Common myeloid progenitor, CD34-positive (primary cell): ENCODE results near the gene TMED5.
"Not testable (repeated sequence)": the region's sequence is repeated elsewhere in the genome, so short reads cannot be mapped to it uniquely, and the experiment has no call there.

ENCODE experiments used
- CTCF ChIA-PET: fragments of 350-600 bp; sonication (Branson Sonifier 250); formaldehyde crosslinking; loops from one replicate; lab custom pipeline; 2021; ENCODE audit warnings: antibody characterized with exemption; lab: Charles Lee
- POLR2A ChIA-PET: fragments of 350-600 bp; sonication (Branson Sonifier 250); formaldehyde crosslinking; loops from one replicate; lab custom pipeline; 2021; ENCODE audit warnings: antibody characterized with exemption; lab: Charles Lee
- DNase-seq, 3 donors: peaks; one replicate each; pipeline versions ENCODE4 v3.0.0 to v3.0.0-alpha.2; 2013
- H3K27ac ChIP-seq, 2 experiments: 1 replicate in 1 of 2; 2 replicates in 1 of 2; pipeline ENCODE4 v1.7.0; 2013; ENCODE audit warnings: inconsistent platforms in 2 of 2, low read length in 2 of 2, mild to moderate bottlenecking in 2 of 2, low read depth in 1 of 2, moderate library complexity in 1 of 2; ENCODE audit not compliant: severe bottlenecking in 2 of 2, insufficient read depth in 1 of 2, poor library complexity in 1 of 2
- H3K27me3 ChIP-seq, 5 experiments: replicated peaks in 2 of 5; 1 replicate in 3 of 5; 2 replicates in 2 of 5; pipeline versions ENCODE4 v1.6.1 to v1.7.0; 2013; ENCODE audit warnings: low read length in 4 of 5, mild to moderate bottlenecking in 2 of 5, moderate library complexity in 2 of 5, inconsistent platforms in 1 of 5; ENCODE audit not compliant: insufficient read depth in 5 of 5, control insufficient read depth in 4 of 5
- H3K36me3 ChIP-seq, 4 experiments: 1 replicate in 2 of 4; 2 replicates in 2 of 4; pipeline versions ENCODE4 v1.6.1 to v1.7.0; 2013; ENCODE audit warnings: low read length in 3 of 4, control low read depth in 1 of 4, mild to moderate bottlenecking in 1 of 4; ENCODE audit not compliant: control insufficient read depth in 4 of 4, insufficient read depth in 4 of 4
- H3K4me1 ChIP-seq, 4 experiments: 1 replicate in 3 of 4; 2 replicates in 1 of 4; pipeline versions ENCODE4 v1.6.1 to v1.7.1; 2013; ENCODE audit warnings: low read length in 3 of 4, mild to moderate bottlenecking in 3 of 4, control low read depth in 1 of 4, inconsistent platforms in 1 of 4, moderate library complexity in 1 of 4; ENCODE audit not compliant: control insufficient read depth in 4 of 4, insufficient read depth in 4 of 4; ENCODE audit errors: control extremely low read depth in 1 of 4
- H3K4me3 ChIP-seq, 7 experiments: 1 replicate in 4 of 7; 2 replicates in 3 of 7; pipeline versions ENCODE4 v1.5.1 to v1.7.0; 2013; ENCODE audit warnings: mild to moderate bottlenecking in 7 of 7, low read length in 6 of 7, moderate library complexity in 6 of 7, inconsistent platforms in 2 of 7, low read depth in 2 of 7, control low read depth in 1 of 7; ENCODE audit not compliant: insufficient read depth in 4 of 7, control insufficient read depth in 1 of 7; ENCODE audit errors: extremely low read depth in 1 of 7
- H3K9me3 ChIP-seq, 5 experiments: 1 replicate in 4 of 5; 2 replicates in 1 of 5; pipeline versions ENCODE4 v1.6.1 to v1.7.1; 2013; ENCODE audit warnings: low read length in 4 of 5, mild to moderate bottlenecking in 2 of 5, inconsistent platforms in 1 of 5, low read depth in 1 of 5, moderate library complexity in 1 of 5; ENCODE audit not compliant: control insufficient read depth in 4 of 5, insufficient read depth in 2 of 5; ENCODE audit errors: control extremely low read depth in 1 of 5
- WGBS: methylation state at CpG from one replicate; pipeline ENCODE4 v1.1.5; 2013; ENCODE audit not compliant: insufficient coverage; 5-methylcytosine and 5-hydroxymethylcytosine counted together

The TMED5 gene

DNA sequence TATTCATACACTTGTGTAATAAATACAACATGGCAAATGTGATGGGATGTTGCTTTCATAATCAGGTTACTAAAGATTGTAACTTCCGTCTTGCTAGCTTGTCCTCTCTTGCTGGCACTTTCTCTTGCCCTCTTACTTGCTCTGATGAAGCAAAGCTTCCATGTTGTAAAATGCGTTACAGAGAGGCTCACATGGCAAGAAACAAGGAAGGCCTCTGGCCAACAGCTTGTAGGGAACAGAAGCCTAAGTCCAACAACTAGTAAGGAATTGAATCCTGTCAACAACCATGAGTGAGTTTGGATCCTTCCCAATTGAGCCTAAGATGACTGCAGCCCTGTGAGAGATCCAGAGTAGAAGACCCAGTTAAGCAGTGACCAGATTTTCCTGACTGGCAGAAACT lies 15.4 kb downstream of the TMED5 start:
- Histone ChIP-seq H3K27ac (no peak overlapping the region), H3K9me3 (peaks cover 0 to 13% (median 0%) of the 10 kb centered on the region in 5 experiments), H3K4me1 (peaks cover 0 to 2% (median 1%) of the 10 kb centered on the region in 4 experiments), H3K36me3 (peaks cover 0 to 10% (median 2%) of the 10 kb centered on the region in 4 experiments), H3K27me3 (no peaks in the 10 kb centered on the region), H3K4me3 (no peak overlapping the region)
- no peak for DNase-seq
- ChIA-PET CTCF (interaction anchor here (1.2 to 1.7 kb wide), 2 partner anchors 8 to 15 kb away, joined by 3 to 6 read pairs; no protein-coding TSS in a partner anchor), POLR2A (interaction anchor here (0.6 kb wide), 1 partner anchor 267 kb away, joined by 3 read pairs; no protein-coding TSS in a partner anchor)
- 100% methylated on average over 2 of the region's 2 CpGs for WGBS

DNA sequence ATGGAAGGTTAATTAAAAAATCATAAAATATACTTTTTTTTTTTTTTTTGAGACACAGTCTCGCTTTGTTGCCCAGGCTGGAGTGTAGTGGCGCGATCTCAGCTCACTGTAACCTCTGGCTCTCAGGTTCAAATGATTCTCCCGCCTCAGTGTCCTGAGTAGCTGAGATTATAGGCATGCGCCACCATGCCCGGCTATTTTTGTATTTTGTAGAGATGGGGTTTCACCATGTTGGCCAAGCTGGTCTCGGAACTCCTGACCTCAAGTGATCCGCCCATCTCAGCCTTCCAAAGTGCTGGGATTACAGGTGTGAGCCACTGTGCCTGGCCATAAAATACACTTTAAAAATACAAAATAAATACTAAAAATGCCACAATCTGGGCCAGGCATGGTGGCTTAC lies 16.9 kb downstream of the TMED5 start:
- H3K27me3 ChIP-seq, H3K27ac ChIP-seq, H3K4me3 ChIP-seq, DNase-seq, POLR2A ChIA-PET: not testable (repeated sequence)
- H3K4me1 ChIP-seq: peaks cover 0 to 11% (median 9%) of the 10 kb centered on the region in 4 experiments
- H3K9me3 ChIP-seq: peaks cover 0 to 11% (median 0%) of the 10 kb centered on the region in 5 experiments
- peaks cover 3 to 11% (median 7%) of the 10 kb centered on the region in 4 experiments for H3K36me3 ChIP-seq
- CTCF ChIA-PET: interaction anchor here (1.0 kb wide), 1 partner anchor 12 kb away, joined by 3 read pairs; no protein-coding TSS in a partner anchor
- 98% methylated on average over 6 of the region's 8 CpGs for WGBS

DNA sequence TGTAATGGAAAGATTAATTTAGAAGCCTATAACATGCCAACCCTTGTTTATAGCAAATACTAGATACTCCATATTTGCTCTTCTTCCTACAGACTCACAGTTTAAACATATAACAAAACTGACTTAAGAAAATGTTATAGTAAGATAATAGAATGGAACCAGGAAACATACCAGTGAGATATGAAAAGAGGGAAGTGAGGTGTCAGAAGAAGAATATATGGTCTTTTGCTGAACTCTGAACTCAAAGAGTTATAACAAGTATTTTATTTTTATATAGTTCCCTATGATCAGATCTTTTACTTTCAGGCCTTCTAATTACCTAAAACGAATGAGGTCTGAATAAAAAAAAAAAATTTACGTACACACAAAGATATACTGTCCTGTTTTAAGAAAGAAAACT lies 20.9 kb downstream of the TMED5 start:
- POLR2A ChIA-PET: interaction anchor here (0.8 kb wide), 1 partner anchor 9 kb away, joined by 3 read pairs; no protein-coding TSS in a partner anchor
- no CpG with 5 or more reads among the region's 2 CpGs for WGBS
- CTCF ChIA-PET: interaction anchor here (0.7 to 2.3 kb wide), 4 partner anchors 9 to 46 kb away, joined by 4 to 10 read pairs (median 6); no protein-coding TSS in a partner anchor
- H3K27me3 ChIP-seq: no peaks in the 10 kb centered on the region
- no peak overlapping the region for H3K4me3 ChIP-seq
- peak in 2 of 3 donors; percentile 23 to 58 for DNase-seq
- H3K27ac ChIP-seq: peak overlapping the region; percentile 5 to 43
- H3K4me1 ChIP-seq: peaks cover 3 to 23% (median 13%) of the 10 kb centered on the region in 4 experiments
- H3K9me3 ChIP-seq: no peaks in the 10 kb centered on the region
- H3K36me3 ChIP-seq: peaks cover 7 to 32% (median 18%) of the 10 kb centered on the region in 4 experiments

DNA sequence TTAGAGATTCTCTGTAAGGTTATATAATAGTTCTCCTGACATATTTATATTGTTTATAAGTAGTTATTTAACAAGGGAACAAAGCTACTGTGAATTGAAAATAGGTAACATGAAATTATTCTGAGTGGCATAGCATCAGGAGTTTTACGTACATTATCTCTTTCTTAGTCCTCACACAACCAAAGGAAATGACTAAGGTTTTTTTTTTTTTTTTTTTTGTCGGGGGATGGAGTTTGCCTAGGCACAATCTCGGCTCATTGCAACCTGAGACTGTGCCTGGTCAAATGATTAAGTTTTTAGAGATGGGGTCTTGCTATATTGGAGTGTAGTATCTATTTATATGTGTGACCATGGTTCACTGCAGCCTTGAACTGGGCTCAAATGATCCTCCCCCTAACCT lies 24.9 kb downstream of the TMED5 start:
- no peaks in the 10 kb centered on the region for H3K27me3 ChIP-seq
- DNase-seq: peak; percentile 24 to 56 (median 53)
- peaks cover 3 to 23% (median 13%) of the 10 kb centered on the region in 4 experiments for H3K4me1 ChIP-seq
- H3K9me3 ChIP-seq: no peaks in the 10 kb centered on the region
- no peak overlapping the region for H3K27ac ChIP-seq
- POLR2A ChIA-PET: interaction anchor here (0.7 kb wide), 2 partner anchors 12 to 20 kb away, joined by 3 to 5 read pairs; no protein-coding TSS in a partner anchor
- CTCF ChIA-PET: interaction anchor here (0.7 to 1.8 kb wide), 5 partner anchors 10 to 38 kb away, joined by 3 to 6 read pairs (median 4); no protein-coding TSS in a partner anchor
- peaks cover 7 to 47% (median 32%) of the 10 kb centered on the region in 4 experiments for H3K36me3 ChIP-seq
- no CpG with 5 or more reads among the region's 3 CpGs for WGBS
- H3K4me3 ChIP-seq: peak overlapping the region in 1 of 7 experiments; percentile 16

DNA sequence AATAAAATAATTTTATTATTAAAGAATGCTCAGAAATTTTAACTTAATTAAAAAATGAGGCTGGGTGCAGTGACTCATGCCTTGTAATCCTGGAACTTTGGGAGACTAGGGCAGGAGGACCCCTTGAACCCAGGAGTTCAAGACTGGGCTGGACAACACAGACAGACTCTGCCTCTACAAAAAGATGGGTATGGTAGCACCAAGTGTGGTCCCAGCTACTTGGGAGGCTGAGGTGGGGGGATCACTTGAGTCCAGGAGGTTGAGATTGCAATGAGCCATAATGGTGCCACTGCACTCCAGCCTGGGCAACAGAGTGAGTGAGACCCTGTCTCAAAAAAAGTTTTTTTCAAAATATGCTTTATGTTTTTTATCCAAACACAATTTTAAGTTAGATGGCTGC lies 25.3 kb downstream of the TMED5 start:
- Histone ChIP-seq H3K9me3 (no peaks in the 10 kb centered on the region), H3K36me3 (peaks cover 7 to 48% (median 34%) of the 10 kb centered on the region in 4 experiments), H3K27ac (no peak overlapping the region), H3K4me1 (peaks cover 3 to 22% (median 13%) of the 10 kb centered on the region in 4 experiments), H3K27me3 (no peaks in the 10 kb centered on the region), H3K4me3 (peak overlapping the region in 1 of 7 experiments; percentile 16)
- CTCF ChIA-PET: interaction anchor here (1.0 to 1.8 kb wide), 4 partner anchors 10 to 35 kb away, joined by 3 to 6 read pairs (median 4); no protein-coding TSS in a partner anchor
- DNase-seq: no peak
- POLR2A ChIA-PET: interaction anchor here (0.7 kb wide), 1 partner anchor 19 kb away, joined by 5 read pairs; no protein-coding TSS in a partner anchor

DNA sequence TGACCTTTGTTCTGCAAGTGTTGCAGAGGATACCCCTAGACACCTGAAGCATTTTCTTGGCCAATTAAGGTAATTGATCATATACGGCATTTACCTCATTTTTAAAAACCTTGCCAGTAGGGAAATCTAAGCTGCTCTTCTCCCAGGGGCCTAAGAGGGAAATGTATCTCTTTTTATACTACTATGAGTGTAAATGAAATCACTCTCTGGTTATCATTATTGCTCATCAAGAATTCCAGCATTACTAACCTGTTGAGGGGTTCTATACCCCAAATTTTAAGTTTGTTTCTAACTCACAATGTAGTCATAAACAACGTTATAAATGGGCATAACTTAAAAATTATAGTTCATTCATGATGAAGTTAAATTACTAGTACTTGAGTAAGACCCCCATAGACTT lies 27.4 kb downstream of the TMED5 start:
- POLR2A ChIA-PET: no interaction called here
- H3K36me3 ChIP-seq: peaks cover 4 to 53% (median 34%) of the 10 kb centered on the region in 4 experiments
- no peak overlapping the region for H3K27ac ChIP-seq
- no peak for DNase-seq
- H3K4me3 ChIP-seq: no peak overlapping the region
- no CpG with 5 or more reads among the region's 2 CpGs for WGBS
- no peaks in the 10 kb centered on the region for H3K27me3 ChIP-seq
- CTCF ChIA-PET: interaction anchor here (0.6 to 1.5 kb wide), 4 partner anchors 12 to 19 kb away, joined by 3 to 5 read pairs (median 3); no protein-coding TSS in a partner anchor
- peaks cover 0 to 12% (median 6%) of the 10 kb centered on the region in 4 experiments for H3K4me1 ChIP-seq
- H3K9me3 ChIP-seq: no peaks in the 10 kb centered on the region

DNA sequence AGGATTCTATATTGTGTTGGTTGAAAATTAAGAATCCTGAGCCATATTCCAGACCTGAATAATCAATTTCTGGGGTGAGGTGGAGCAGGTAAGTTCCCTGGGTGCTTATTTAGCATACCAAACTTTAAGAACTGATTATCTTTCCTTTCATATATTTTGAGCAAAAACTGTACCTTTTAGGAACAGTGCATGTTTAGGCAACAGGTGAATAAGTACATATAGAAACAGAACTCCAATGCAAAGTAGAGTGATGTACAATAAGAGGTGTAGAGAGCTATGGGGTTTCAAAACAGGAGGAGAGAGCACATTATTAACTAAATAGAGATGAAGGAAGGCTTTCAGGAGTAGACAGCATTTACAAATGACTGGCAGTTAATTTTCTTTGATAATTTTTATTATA lies 28.7 kb downstream of the TMED5 start:
- no peak overlapping the region for H3K4me3 ChIP-seq
- no peak for DNase-seq
- H3K36me3 ChIP-seq: peaks cover 7 to 49% (median 26%) of the 10 kb centered on the region in 4 experiments
- no peaks in the 10 kb centered on the region for H3K27me3 ChIP-seq
- peaks cover 0 to 12% (median 6%) of the 10 kb centered on the region in 4 experiments for H3K4me1 ChIP-seq
- POLR2A ChIA-PET: no interaction called here
- CTCF ChIA-PET: interaction anchor here (1.3 kb wide), 1 partner anchor 16 kb away, joined by 3 read pairs; no protein-coding TSS in a partner anchor
- H3K9me3 ChIP-seq: no peaks in the 10 kb centered on the region
- no peak overlapping the region for H3K27ac ChIP-seq
